IPS DF 4.7 (cell line): ENCODE data around the gene LRRN4.
"Not testable (repeated sequence)": the region's sequence is repeated elsewhere in the genome, so short reads cannot be mapped to it uniquely, and the experiment has no call there.

Experiments
- DNase-seq: peaks from one replicate; pipeline ENCODE4 v3.0.0-alpha.2; 2013; ENCODE audit warnings: low spot score; ENCODE audit errors: extremely low read depth

LRRN4 gene

DNA sequence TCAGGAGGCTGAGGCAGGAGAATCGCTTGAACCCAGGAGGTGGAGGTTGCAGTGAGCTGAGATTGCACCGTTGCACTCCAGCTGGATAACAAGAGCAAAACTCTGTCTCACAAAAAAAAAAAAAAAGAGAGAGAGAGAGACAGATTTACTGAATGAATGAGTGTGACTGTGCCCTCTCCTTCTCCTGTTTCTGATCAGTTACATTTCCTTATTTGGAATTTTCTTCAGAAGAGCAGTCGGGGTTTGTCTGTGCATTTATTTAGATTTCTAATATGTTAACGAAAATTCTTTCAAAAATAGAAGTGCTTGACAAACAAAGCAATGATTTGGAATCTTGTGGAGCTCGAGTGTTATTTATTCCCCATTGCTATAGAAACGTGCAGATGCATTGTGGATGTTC lies 6.4 kb upstream of the LRRN4 start:
- DNase-seq: no peak

DNA sequence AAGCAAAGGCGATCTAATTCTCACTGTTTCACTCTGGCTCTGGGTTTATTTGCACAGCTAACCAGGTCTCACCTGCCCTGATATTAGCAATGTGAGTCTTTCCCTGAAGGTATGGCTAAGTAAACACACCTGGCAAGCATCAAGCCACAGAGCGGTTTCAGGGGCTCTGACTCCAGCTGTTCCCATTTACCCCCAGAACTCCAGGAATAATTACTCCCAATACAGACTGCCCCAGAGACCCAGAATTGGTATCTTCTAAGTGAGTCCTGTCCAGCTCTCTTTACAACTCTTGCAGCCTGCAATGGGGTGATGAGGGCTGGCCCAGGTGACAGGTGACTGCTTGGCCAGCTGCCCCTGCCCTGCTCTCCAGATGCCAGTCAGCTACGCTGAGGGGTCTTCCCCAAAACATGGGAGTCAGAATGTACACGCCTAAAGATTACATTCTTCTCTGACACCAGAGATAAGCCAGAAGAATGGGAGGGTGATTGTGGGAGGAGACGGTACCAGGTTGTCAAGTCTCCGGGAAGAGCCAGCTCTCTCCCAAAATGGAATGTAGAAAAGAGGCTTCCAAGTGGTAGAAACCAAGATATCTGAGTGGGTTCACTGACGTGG lies 4.9 kb upstream of the LRRN4 start:
- no peak for DNase-seq

DNA sequence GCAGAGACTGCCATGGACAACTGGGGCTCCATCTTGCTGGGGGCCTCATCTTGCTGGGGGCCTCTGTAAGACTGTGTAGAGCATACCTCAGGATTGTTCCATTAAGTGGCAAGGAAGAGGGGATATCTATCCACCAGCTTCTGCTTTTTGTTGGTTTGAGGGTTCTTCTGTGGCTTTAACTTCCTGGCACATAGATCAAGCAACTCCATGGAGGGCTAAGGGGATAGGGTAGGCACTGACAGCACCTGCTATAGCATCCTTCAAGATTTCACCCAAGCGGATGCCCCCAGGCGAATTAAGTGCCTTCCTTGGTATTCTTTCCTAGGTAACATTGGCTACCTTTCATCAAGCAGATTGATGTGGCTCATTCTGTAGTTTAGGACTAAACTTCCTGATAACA lies 3.8 kb upstream of the LRRN4 start:
- DNase-seq: no peak

DNA sequence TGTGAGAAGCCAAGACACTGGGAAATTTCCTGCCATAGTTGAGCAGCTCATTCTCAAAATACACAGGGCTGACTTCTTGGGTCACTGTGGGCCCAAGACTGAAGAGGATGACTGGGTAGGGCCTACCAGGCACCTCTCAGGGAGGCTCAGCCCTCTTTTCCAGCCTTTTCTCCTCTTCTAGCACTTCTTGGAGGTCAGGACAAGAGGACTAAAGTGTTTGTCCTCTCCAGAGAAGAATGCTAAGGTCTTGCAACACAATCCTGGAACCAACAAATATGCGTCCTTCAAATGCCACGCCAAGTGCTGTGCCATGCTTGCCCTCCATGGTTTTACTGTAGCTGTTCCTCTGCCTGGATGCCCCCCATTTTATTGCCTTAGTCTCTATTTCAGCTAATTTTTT lies 3.3 kb upstream of the LRRN4 start:
- DNase-seq: no peak

DNA sequence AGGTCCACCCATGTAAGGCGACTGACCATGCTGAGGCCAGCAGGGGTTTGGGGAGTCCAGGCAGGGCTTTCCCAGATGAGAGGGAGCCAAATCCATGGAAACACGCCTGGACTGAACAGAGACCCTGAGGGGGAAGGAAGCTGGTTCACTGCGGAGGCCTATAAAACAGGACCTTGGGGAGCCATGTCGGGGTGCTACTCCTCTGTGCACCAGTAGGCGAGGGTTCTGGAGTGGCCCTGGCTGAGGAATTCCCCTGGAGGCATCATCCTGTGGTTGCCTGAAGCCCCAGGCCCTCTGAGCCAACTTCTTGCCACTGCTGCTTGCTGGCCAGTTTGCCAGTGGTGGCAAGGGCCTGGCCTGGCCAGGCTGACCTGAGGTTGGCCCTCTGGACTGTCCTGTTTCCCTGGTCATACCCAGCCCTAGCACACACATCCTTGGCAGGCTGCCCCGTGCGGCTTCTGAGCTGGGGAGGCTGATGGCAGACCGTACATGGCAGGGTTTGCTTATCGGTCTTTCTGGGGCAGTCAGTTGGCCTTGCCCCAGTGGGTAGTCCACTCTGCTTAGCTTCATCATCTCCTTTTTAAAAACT lies 2.2 kb upstream of the LRRN4 start:
- DNase-seq: no peak

DNA sequence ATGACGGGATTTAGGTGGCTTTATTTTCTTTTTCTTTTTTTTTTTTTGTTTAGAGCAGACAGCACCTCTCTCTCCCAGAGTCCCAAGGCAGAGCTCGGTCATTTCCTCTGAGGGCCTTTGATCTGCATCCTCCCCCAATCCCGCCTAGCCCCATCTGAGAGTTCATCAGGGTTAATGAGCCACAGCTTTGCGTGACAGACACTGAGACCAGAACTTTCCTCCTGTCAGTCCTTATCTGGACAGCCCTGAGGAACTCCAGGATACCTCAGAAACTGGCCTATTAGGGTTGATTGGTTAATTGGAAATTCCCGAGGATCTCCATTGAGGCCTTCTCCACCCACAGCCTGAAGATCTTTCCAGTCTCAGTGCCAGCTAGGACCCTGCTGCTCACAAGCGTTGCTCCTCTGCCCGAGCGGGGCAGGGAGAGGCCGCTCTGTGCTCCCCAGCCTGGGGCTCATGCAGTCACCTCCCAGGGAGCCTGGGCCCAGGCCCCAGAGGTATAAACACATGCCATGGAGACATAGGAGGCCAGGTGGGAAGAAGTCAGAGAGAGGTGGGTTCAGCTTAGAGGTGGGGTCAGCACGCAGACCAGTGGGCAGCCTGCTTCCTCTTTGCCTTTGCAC lies 1.4 kb upstream of the LRRN4 start:
- no peak for DNase-seq

DNA sequence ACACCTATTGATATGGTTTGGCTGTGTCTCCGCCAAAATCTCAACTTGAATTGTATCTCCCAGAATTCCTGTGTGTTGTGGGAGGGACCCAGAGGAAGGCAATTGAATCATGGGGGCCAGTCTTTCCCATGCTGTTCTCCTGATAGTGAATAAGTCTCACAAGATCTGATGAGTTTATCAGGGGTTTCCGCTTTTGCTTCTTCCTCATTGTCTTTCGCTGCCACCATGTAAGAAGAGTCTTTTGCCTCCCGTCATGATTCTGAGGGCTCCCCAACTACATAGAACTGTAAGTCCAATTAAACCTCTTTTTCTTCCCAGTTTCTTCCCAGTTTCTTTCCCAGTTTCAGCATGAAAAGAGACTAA lies 810 bp upstream of the LRRN4 start:
- not testable (repeated sequence) for DNase-seq

DNA sequence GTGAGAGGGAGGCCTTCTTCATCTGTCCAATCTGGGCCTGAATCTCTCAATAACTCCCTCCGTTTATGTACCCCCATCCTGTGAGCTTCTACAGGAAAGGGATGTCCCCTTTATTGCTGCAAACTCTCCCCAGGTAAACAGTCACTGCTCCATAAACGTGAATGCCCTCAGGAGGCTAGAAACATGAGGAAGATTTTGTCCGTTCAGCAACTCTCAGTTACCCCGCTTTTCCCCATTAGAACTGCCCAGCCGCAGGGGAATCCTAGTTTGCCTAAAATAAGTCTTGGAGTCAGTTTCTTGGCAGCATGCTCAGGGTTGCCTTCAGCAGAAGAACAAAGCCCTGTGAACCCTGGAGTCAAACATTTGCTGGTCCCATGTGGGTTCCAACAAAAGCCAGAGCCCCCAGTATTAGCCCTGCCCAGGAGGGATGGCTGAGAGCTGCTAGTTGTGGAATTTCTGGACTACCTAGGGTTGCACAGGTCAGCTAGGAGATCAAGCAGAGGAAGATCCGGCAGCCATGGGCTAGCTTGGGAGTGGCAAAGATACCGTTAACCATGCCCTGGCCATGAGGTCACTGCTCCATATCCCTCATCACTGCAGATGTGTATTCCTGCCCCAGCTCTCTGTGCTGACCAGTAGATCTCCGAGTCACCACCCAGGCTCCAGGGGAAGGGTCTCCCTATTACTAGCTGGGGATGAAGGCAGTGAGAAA lies 640 bp downstream of the LRRN4 start:
- no peak for DNase-seq

DNA sequence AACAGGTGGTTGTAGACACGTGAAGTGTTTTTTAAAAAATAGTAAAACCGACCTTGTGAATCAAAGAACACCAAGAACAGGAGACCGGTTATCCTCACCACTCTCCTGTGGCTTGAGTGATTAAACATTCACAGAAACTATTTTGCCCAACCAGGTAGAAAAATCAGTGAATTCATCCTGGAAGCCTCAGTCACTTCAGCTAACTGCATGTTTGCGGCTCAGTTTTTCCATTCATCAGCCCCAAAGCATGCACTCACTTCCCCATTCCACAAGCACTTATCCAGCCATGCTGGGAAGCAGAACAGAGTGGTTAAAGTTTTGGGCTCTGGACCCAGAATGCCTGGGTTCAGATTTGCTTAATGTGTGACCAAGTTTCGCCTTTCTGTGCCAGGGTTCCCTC lies 2.4 kb downstream of the LRRN4 start:
- no peak for DNase-seq

DNA sequence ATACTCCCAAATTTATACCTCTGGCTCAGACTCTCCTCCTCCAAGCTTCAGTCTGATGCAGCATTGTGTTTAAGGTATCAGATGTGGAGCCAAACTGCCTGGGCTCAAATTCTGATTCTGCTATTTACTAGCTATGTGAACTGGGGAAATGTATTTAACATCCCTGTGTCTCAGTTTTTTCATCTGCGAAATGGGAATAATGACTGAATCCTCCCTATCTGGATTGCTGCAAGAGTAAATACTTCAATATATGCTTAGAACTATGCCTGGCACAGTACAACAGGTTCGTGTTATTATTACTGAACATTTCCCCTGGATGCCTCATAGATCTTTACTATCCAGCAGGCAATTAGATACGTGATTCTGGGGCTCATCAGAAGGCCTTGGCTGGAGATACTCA lies 5.5 kb downstream of the LRRN4 start:
- DNase-seq: no peak

DNA sequence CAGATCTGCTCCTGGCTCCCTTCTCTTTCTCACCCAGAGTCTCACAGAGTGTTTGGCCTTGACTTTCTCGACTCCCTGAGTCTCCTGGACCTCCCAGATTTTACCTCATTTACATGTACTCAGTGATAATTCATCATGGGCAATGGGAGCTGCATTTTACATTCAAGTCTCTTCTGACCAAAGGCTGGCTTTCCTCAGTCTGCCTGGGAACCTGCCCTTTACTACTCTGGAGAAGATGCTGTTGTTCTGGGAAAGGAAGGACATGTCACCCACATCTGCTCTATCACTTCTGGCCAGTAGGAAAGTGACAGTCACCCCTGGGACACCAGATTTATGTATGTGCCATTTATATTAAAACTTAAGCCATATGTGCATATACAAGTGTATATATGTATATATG lies 7.4 kb downstream of the LRRN4 start:
- no peak for DNase-seq

DNA sequence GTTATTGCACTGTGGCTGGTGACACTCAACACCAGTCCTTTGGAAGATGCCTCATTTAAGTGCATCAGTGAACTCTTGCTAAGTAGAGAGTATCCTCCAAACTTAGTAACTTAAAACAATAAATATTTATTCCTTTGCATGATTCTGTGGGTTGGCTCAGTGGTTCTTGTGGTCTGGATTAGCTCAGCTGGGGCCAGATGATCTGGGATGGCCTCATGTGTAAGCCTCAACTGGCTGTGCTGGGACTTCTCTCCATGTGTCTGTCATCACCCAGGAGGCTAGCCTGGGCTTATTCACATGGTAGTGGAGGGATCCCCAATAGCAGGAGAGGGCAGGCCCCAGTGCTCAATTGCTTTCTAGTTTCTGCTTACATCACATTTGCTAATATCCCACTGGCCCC lies 8.3 kb downstream of the LRRN4 start:
- DNase-seq: no peak

DNA sequence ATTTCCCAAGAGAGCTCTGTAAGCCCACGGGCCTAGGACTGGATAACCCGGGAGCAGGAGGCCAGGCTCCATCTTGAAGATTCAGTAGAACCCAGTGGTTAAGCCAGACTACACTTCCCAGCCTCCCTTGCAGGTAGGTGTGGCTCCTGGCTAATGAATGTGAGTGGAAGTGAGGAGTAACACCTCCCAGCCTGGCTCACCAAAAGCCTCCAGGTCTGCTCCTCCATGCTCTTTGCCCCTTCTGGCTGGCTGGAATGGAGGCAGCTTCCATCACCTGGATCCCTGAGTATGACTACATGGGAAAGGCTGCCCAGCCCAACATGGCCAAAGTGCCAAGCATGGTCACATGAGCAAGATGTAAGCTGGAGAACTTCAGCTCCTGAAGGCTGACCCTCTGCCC lies 9.7 kb downstream of the LRRN4 start:
- DNase-seq: no peak

DNA sequence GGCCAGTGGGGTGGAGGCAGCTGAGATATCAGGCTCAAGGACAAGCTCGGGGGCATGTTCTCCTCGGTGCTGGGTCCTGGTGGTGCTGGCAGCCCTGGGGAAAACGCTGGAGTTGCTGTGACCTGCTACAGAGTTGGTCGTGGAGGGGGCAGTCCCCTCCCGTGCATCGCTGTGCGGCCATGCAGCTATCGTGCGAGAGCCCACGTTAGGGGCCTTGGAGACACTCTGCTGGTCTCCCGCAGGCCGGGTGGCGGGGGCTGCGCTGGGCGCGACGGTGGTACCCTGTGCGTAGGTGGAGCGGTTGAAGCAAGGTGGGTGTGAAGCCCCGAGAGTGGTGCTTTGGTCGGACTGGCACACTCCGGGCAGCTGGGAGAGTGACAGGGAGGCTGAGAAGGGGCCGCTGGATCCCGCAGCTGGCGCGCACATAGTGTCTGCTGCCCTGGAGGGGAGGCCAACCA lies 12.0 kb downstream of the LRRN4 start:
- no peak for DNase-seq

DNA sequence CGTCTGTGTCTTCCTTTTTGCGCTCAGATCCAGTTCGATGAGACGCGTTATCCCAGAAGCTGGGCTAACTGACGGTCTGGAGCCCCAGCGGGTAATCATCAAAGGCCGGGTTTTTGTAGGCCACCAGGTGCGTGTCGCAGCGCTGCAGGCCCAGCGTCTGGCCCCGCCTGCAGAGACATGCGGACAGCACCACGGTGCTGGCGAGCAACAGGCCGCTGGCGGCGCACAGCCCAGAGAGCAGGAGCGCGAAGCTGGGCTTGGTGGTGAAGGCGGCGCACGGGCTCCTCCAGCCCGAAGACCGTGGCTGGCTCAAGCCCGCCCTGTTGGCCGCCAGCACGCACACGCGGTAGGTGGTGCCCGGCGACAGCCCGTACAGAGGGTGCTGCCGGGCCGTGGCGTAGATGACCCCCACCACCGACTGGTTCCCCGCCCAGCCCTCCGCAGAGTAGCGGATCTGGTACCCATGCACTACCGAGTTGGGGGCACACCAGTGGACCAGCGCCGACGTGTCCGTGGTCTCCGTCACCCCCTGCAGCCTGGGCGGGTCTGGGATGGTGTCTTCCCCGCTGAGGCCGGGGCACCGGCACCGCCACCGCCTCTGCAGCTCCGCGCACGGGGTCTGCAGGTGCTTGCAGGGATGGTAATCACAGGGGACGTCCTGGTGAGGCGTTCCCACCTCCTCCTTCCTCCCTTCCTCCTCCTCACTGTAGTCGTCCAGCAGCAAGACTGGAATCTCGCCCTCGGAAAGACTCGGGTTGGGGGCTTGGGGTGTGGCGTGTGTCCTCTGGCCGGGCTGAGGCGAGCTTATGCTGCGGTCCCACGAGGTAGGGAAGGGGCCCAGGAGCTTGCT lies 12.7 kb downstream of the LRRN4 start:
- DNase-seq: no peak

DNA sequence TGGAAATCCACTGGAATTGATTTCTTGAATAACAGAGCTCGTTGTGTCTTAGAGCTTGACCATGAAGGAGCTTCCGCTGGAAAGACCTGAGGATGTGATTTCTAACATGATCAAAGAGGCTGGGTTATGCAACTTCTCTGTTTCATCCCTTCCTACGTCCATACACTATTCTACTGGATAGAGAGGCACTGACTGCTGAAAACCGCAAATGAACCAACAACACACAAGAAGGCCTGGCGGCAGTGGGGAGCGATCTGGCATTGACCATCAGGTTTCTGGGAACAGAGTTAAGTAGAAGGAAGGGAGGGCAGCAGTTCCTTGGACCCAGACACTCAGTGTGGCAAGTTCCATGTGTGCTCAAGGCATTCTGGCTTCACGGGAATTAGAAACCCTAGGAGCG lies 13.3 kb downstream of the LRRN4 start:
- DNase-seq: no peak

DNA sequence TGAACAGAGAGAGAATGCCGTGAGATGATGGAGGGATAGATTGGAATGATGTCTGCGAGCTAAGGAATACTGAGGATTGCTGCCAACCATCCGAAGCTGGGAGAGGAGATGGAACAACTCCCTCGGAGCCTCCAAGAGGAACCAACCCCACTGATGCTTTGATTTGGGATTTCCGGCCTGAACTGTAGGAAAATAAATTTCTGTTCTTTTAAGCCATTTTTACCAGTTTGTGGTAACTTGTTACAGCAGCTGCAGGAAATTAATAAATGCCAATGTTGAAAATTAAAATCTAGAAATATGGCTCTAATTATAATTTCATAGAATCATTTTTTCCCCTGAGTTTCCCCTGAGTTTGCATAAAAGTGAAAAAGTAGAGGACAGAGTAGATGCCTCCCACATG lies 14.1 kb downstream of the LRRN4 start:
- DNase-seq: no peak

DNA sequence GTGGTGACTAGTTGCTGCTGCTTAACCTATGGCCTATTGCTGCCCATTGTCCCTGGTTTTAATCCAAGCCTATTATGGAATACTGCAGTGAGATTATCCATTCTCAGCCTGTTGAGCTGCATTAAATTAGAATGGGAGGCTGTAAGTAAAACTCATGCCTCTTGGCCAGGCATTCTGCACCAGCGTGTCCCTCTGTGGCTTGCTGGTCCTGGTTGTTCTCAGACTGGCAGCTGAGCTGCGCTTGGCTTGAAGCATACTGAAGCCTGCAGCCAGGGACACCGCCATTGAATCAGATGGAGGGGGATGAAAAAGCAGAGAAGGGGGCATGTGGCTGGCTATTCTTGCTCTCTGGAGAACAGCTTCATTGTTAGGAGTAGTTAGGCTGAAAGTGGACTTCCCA lies 15.6 kb downstream of the LRRN4 start:
- DNase-seq: no peak

DNA sequence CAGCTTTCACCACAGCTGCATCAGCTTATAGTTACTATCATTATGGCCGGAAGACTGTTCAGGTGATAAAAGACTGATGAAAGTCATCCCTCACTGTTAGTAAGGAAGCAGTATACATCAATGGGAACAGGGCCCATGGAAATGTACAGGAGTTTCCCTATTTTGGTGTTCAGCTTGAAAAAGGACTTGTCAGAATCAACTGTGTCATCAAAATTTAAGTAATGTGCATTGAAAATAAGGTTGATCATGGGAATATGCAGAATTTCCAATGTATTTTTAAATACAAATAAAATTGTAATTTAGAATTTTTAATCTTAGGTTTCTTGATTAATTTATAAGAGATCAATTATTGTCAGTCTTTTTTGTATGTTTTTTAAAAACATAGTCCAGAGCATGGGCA lies 16.8 kb downstream of the LRRN4 start:
- DNase-seq: no peak

DNA sequence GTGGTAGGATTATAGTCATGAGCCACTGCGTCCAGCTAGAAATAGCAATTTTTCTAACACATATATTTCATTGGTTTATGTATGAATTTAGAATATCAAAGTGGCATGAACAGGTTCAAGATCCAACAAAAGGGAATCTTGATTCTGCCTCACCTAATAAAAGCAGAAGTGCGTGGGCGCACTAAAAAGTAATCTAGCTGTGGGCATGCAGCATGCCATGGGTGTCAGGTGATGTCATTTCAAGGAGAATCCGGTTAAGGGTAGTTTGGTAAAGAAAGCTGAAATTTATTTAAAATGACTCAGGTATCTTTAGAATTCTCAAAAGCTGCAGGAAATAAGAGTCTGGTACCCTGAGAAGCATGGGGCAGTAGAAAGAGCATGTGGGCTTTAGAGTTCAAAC lies 17.6 kb downstream of the LRRN4 start:
- DNase-seq: no peak

DNA sequence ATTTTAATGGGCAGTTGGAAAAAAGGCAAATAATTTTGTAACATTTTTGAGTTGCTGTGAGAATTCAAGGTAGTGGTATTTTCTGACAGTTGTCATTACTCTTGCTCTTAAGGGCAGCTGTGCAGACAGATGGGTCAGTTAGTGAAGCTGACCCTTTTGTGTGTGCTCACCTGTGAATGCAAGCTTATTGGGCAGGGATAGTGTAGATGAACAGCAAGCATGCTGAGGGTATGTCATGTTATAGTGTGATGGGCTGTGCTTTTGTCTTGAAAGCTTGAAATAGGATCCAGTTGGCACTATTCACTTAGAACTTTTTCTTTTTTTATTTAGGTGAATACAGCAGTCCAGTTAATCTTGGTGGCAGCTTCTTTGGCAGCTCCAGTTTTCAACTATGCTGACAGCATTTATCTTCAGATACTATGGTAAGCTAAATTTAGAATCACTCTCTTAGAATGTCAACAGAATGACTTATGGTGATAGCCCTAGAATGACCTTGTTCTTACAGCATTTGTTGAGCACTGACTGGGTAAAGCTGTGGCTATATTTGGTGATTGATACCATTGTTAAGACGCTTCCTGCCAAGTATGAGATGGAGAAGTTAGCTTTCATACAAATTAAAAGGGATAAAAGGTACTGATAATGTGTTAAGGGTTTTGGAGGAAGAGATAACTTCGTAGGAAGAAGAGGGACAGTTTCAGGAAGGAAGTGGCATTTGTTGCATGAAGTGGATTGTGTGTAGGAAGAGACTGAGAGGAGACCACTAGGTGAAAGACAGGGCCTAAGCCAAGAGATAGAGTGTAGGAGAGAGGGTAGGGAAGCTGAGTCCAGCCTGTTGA lies 19.5 kb downstream of the LRRN4 start:
- no peak for DNase-seq
